IPS-18a (cell line): Measurements from ENCODE around the gene TFAP2B.
A peak's percentile ranks its signal among the peaks of the same experiment; 100 is the strongest.

Experiments
- H3K27ac ChIP-seq: one replicate; pipeline ENCODE4 v1.5.1; 2013; ENCODE audit warnings: low read length
- H3K27me3 ChIP-seq: one replicate; pipeline ENCODE4 v1.6.1; 2013; ENCODE audit warnings: mild to moderate bottlenecking, low read length; ENCODE audit not compliant: control insufficient read depth, insufficient read depth
- H3K36me3 ChIP-seq: one replicate; pipeline ENCODE4 v1.6.1; 2013; ENCODE audit warnings: low read depth, low read length; ENCODE audit not compliant: control insufficient read depth
- H3K4me1 ChIP-seq: one replicate; pipeline ENCODE4 v1.6.1; 2013; ENCODE audit warnings: low read depth, low read length; ENCODE audit not compliant: control insufficient read depth
- H3K4me3 ChIP-seq: one replicate; pipeline ENCODE4 v1.5.1; 2013; ENCODE audit warnings: low read length
- H3K9ac ChIP-seq: one replicate; pipeline ENCODE4 v1.6.1; 2013; ENCODE audit warnings: mild to moderate bottlenecking, low read length, moderate library complexity
- H3K9me3 ChIP-seq: one replicate; pipeline ENCODE4 v1.6.1; 2013; ENCODE audit warnings: low read depth, low read length; ENCODE audit not compliant: control insufficient read depth

The TFAP2B gene

DNA sequence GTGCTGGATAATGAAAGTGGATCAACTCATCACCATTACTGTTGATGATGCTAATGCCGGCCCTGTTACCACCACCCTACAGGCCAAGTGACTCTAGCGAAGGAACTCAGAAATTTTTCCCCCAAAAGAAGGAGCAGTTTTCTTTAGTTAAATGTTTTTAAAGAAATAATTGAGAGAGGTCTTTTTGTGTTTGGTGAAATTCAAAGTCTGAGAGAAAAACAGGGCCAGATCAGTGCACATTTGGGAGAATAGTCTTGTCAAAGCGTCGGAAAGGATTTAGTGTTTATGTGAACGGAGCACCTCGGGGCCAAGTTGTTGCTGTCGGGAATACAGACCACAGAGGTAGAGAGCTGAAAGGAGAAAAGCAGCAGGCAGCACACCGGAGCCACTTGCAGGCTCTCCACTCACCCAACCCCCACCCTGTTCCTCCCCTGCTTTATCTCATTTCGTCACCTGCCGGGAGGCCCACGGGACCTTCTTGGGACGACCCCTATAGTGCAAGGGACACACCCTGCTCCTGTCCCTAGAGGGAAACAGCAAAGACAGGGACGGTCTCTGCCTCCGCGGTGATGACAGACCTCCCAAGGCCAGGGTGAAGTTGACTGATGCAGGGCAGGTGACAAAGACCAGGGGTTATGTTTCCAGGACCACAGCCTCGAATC, 6.8 kb downstream of the TFAP2B start:
- Histone ChIP-seq H3K36me3 (no peaks in the 10 kb centered on the region), H3K9ac (no peak overlapping the region), H3K9me3 (no peaks in the 10 kb centered on the region), H3K4me1 (peaks cover 67% of the 10 kb centered on the region), H3K27ac (no peak overlapping the region), H3K27me3 (peaks cover 100% of the 10 kb centered on the region), H3K4me3 (peak overlapping the region; percentile 35)

DNA sequence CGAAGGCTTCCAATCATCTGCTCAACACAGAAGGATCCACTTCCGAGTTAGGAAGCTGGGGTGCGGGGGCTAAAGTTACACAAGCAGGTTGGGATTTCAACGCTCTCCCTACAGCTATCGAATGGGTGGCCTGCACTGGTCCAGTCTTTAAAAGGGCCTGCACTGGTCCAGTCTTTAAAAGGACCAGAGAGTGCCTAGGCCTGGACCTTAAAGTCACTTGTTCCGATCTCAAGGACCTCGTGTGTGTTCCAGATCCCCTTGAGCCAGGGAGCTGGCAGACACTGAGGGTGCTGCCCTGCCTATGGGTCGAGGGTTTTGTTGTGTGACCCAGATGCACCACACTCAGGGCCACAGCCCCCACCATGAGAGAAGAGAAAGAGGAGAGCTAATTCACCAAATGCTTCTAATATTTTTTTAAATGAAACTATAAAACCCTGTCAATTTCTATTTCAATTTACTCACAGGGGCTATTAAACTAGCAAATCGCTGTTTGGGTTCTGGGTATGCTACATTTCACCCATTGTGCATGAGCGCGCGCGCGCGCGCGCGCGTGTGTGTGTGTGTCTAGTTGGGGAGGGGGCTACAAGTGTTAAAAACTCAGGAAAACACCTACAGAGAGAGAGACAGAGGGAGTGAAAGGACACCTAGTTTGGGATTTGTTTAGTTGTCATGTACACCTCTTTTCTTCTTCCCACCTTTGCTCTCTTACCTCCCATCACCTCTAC, 7.5 kb downstream of the TFAP2B start:
- no peak overlapping the region for H3K27ac ChIP-seq
- no peaks in the 10 kb centered on the region for H3K9me3 ChIP-seq
- H3K4me3 ChIP-seq: peak overlapping the region; percentile 35
- peaks cover 100% of the 10 kb centered on the region for H3K27me3 ChIP-seq
- H3K9ac ChIP-seq: no peak overlapping the region
- no peaks in the 10 kb centered on the region for H3K36me3 ChIP-seq
- H3K4me1 ChIP-seq: peaks cover 60% of the 10 kb centered on the region

DNA sequence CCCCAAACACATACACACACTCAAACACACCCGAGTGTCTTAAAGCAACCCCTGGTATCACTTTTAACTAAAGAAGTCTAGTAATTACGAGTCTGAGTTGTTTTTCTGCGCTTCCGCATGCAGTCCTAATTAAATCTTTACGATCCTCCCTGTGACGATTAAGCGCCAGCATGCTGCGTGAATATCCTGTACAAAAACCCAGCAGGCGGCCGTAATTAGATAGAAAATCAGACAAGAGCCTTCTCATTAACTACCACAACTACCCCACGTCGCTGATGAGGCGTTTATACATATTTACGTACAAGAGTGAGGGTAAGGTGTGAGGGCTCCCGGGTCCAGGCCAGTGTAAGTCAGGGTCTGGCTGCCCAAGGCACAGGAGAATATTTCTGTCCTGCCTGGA, 8.1 kb downstream of the TFAP2B start:
- peaks cover 54% of the 10 kb centered on the region for H3K4me1 ChIP-seq
- H3K9me3 ChIP-seq: no peaks in the 10 kb centered on the region
- H3K27me3 ChIP-seq: peaks cover 100% of the 10 kb centered on the region
- H3K9ac ChIP-seq: no peak overlapping the region
- H3K27ac ChIP-seq: no peak overlapping the region
- no peak overlapping the region for H3K4me3 ChIP-seq
- H3K36me3 ChIP-seq: no peaks in the 10 kb centered on the region

DNA sequence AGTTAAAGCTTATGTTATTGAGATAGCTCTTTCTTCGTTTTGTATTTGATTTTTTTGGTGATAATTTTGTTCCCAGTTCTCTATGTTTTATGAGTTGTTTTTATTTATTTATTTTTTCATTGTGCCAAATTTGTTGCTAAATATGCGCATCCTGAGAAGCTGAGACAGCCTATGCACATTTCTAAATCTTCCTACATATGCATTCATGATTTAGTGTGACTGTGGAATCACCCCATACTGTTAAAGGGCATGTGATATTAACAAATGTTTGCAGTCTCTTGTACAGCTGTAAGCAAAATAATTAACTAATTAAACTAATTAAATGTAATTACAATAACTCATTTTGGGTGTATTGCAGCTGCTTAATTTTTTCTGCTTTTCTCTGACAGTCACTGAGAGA, 10.4 kb downstream of the TFAP2B start:
- Histone ChIP-seq H3K27ac (no peak overlapping the region), H3K27me3 (peaks cover 100% of the 10 kb centered on the region)

DNA sequence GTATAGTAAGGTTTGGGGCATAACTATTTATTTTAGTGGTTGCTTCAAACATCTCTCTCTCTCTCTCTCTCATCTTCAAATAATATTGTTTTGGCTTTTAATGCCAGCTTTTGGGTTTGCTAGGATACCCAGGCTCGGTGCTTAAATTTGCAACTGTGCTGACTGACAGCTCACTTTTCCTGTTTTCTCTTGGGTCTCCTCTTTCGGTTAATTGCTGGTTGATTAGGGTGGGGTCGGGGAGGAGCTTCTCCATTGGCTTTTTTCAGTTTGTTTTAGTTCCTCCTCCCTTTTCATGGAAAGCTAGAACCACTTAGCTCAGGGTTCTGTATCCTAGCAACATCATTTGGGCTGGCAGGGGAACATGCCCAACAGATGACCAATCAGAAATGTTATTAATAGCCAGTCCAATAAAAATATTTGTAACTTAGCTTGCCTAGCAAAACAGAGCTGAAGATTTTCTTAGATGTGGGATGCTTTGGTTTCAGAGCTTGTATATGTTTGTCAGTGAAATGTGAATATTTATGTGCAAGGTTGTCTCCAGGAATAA, 11.3 kb downstream of the TFAP2B start:
- Histone ChIP-seq H3K4me3 (no peak overlapping the region), H3K4me1 (peaks cover 27% of the 10 kb centered on the region), H3K27me3 (peaks cover 100% of the 10 kb centered on the region), H3K9me3 (no peaks in the 10 kb centered on the region), H3K27ac (no peak overlapping the region), H3K36me3 (no peaks in the 10 kb centered on the region), H3K9ac (no peak overlapping the region)

More for the DNA sequence above, 10.4 kb downstream of the TFAP2B start:
- Histone ChIP-seq H3K4me1 (peaks cover 36% of the 10 kb centered on the region), H3K9me3 (no peaks in the 10 kb centered on the region), H3K9ac (no peak overlapping the region), H3K36me3 (no peaks in the 10 kb centered on the region), H3K4me3 (no peak overlapping the region)

DNA sequence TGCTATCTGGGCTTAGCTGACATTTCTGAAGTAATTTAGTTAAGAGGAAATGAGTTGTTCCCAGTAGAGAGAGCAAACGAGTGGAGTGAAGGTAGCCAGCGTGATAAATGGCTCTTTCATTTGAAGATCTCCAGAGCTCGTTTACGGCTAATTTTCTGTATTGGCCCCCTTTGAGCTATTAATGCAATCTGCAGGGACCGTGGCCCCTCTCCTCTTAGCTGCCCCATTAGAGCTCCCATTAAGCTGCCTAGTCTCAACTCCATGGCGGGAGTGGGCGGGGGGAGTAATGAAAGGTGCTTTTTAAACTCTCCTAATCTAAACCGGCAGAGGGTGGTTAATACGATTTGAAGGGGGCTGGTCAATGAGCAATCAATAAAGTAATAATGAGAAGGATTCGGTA, 12.5 kb downstream of the TFAP2B start:
- H3K9me3 ChIP-seq: no peaks in the 10 kb centered on the region
- H3K27ac ChIP-seq: no peak overlapping the region
- no peak overlapping the region for H3K9ac ChIP-seq
- H3K4me3 ChIP-seq: no peak overlapping the region
- peaks cover 100% of the 10 kb centered on the region for H3K27me3 ChIP-seq
- H3K4me1 ChIP-seq: peaks cover 19% of the 10 kb centered on the region
- no peaks in the 10 kb centered on the region for H3K36me3 ChIP-seq

DNA sequence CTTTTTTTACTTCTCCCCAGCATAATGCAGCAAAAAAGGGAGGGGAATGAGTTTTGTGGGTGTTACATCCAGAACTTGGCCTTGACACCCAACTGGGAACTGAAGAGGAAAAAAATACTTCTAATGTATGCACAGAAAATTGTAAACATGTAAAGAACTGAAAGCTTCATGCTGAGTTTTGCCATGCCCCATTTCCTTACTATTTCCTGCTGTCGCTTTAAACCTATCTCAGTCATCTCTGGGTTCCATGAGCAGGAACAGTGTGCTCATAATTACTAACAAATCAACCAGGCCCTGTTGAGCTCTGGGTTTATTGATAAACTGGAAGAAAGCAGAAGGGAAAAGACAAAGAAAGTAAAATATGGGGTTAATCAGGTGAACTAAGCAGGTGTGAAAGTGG, 14.2 kb downstream of the TFAP2B start:
- Histone ChIP-seq H3K9ac (no peak overlapping the region), H3K9me3 (no peaks in the 10 kb centered on the region), H3K27me3 (peaks cover 100% of the 10 kb centered on the region), H3K36me3 (no peaks in the 10 kb centered on the region), H3K27ac (no peak overlapping the region), H3K4me3 (no peak overlapping the region), H3K4me1 (peaks cover 11% of the 10 kb centered on the region)

DNA sequence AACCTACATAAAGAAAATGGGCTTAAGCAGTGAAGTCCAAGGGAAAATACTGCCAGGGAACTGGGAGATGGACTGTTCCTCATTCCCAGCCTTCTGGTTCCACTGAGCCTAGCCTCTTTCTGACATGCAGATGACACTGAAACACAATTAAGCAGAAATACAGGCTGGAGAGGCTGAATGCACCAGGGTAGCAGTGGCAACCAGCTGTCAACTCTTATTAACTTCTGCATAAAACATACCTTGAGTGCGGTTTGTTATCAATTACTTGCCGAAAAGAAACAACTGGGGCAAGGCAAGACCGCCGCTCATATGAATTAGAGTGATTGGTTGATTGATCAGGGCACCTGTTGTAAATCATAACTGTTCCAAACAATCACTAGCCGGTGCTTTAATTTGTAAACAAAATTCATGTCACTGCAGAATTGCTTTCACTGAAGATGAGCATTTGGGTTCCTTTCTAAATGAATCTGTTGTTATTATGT, 16.3 kb downstream of the TFAP2B start:
- Histone ChIP-seq H3K27me3 (peaks cover 100% of the 10 kb centered on the region), H3K9me3 (no peaks in the 10 kb centered on the region), H3K27ac (no peak overlapping the region), H3K36me3 (no peaks in the 10 kb centered on the region), H3K9ac (no peak overlapping the region), H3K4me3 (no peak overlapping the region), H3K4me1 (peaks cover 16% of the 10 kb centered on the region)

DNA sequence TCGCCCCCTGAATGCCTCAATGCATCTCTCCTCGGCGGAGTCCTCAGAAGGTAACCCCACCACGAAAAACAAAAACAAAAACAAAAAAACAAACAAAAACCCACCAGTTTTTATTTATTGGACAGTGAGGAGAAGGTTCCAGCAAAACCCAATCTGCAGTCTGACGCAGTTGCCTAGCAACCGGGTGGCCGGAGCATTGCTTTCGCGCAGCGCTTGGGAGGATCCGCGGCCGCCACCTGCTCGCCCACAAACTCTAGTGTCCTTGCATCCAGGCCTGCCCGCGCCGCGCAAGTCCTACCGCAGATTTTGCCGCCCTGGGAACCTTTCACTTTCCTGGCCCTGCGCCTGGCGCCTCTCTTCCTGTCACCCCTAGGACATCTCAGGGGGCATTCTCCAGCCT, 17.6 kb downstream of the TFAP2B start:
- H3K4me1 ChIP-seq: peaks cover 20% of the 10 kb centered on the region
- no peak overlapping the region for H3K4me3 ChIP-seq
- H3K27me3 ChIP-seq: peaks cover 100% of the 10 kb centered on the region
- no peak overlapping the region for H3K9ac ChIP-seq
- H3K36me3 ChIP-seq: no peaks in the 10 kb centered on the region
- no peak overlapping the region for H3K27ac ChIP-seq
- H3K9me3 ChIP-seq: no peaks in the 10 kb centered on the region

DNA sequence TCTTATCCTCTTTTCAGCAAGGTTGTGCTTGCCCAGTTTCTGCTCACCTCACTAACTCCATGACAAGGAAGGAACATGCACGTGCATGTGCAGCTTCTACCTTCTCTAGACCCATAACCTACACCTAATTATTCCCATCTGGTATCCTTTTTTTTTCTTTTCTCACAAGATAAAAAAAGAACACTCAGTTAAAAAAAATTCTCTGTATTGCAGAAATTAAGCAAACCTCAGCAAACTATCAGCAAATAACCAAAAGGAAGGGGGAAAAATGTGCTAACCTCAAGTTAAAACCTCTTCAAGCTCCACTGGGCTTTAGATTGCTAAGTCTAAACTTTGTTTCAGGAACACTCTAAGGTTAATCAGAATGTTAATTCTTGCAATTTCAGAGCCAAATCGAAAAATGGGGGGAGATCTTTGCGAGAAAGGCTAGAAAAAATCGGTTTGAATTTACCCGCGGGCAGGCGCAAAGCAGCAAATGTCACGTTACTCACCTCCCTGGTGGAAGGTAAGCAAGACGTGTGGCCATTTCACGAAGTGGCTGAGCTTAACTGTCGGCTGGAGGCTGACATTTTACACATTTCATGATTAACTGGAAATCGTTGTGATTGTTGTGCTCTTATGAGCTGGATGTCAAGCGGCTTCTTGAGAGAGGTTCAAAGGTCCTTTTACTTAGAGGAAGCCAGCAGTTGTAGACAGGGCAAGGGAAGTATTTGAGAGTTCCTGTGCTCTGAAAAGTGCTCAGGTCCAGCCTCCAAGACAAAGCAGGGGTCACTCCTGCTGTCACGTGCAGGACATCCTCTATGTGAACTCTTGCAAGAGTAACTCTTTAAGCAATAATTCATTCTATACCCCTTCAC, 19.1 kb downstream of the TFAP2B start:
- no peak overlapping the region for H3K4me3 ChIP-seq
- peaks cover 100% of the 10 kb centered on the region for H3K27me3 ChIP-seq
- peaks cover 26% of the 10 kb centered on the region for H3K4me1 ChIP-seq
- no peaks in the 10 kb centered on the region for H3K36me3 ChIP-seq
- H3K27ac ChIP-seq: no peak overlapping the region
- no peak overlapping the region for H3K9ac ChIP-seq
- H3K9me3 ChIP-seq: no peaks in the 10 kb centered on the region

DNA sequence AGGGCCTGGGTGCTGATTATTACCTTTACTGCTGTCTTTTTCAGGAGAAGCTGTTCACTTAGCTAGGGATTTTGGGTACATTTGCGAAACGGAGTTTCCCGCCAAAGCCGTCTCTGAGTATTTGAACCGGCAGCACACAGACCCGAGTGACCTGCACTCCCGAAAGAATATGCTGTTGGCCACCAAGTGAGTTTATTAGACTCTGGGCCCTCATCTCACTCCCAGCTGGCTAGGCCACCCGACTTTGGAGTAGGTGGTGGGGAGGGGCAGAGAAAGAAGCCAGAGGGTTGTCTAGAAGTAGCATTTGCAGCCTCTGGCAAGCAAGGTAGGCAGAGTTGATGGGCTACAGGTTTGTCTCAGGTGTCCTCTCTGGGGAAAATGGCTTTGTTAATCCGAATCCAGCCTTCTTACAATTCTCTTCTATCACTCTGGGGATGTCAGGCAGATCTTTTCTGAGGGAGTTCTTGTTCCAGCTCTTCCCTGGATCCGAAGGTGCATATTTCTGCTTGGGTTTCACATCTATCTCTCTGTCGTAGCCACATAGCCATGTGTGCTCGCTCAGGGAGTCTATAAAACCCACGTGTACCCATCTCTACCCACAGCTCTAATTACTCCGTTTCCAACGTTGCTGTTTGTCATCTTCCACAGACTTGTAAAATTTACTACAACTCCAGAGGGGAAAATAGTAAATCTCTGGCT, 21.6 kb downstream of the TFAP2B start:
- H3K9ac ChIP-seq: no peak overlapping the region
- peaks cover 100% of the 10 kb centered on the region for H3K27me3 ChIP-seq
- no peak overlapping the region for H3K4me3 ChIP-seq
- H3K9me3 ChIP-seq: no peaks in the 10 kb centered on the region
- no peaks in the 10 kb centered on the region for H3K36me3 ChIP-seq
- H3K27ac ChIP-seq: no peak overlapping the region
- H3K4me1 ChIP-seq: peaks cover 44% of the 10 kb centered on the region
